HG03460 (cell line): ENCODE results near the gene AFF3.

Experiments
- ATAC-seq: cut with Tn5 transposase; IDR thresholded peaks from one replicate; pipeline ENCODE4 v1.9.1; 2021; ENCODE audit not compliant: unreplicated experiment

The AFF3 gene

DNA sequence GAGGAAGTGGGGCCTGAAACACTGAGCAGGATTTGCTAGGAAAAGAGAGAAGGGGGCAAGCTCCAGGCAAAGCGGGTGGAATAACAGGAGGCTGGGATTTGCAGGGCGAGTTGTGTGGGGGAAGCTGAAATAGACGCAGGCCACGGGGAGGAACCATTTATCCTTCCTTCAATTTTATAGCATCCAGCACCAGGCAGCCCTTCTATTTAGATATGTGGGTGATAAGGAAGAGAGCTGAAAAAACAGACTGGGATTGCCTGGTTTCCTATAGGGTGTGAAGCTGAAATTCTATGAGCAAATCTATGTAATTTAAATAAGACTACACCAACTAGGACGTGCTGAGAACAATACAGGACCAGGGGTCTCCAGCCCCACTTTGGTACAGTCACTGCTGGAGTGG is 520.6 kb downstream of the AFF3 start:
- no peak for ATAC-seq

DNA sequence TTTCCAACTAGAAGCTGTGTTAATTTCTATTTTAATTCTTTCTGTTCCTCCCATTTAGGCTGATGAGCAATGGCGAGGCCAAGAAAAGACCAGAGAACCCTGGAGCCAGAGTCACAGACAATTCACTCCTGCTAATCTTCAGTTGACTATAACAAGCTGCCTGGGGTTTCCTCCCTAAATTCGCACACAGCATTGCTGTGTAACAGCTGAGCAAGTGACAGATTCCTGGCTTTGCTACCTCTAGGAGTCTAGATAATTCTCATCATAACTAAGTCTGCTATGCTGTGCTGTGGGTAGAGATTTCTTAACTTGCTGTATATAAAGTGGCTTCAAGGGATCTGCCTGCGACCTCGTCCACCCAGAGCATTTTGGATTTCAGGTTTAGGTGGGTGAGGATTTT is 521.3 kb downstream of the AFF3 start:
- ATAC-seq, result no peak

- no peak for ATAC-seq
These were observed 523.2 kb downstream of the AFF3 start for GRCh38 chr2:99619151-99619550.

DNA sequence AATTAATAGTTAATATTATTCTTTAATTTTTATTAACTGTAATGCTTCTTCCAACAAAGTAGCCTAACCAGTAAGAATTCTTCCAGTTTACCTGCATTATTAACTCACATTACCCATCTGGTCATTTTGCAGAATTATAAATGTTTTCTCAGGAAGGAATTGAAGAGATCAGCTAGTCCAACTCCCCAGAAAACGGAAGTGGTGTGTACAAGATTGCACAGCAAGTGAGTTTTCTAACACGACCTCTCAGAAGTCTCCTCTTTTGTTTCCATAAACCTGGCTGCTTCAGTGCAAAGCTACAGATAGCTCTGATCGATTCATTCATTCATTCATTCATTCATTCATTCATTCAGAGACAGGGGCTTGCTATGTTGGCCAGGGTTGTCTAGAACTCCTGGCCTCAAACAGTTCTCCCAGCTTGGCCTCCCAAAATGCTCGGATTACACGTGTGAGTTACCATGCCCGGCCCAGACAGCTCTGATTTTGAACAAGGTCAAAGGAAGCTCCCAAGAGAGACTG is 523.8 kb downstream of the AFF3 start:
- ATAC-seq, result no peak

DNA sequence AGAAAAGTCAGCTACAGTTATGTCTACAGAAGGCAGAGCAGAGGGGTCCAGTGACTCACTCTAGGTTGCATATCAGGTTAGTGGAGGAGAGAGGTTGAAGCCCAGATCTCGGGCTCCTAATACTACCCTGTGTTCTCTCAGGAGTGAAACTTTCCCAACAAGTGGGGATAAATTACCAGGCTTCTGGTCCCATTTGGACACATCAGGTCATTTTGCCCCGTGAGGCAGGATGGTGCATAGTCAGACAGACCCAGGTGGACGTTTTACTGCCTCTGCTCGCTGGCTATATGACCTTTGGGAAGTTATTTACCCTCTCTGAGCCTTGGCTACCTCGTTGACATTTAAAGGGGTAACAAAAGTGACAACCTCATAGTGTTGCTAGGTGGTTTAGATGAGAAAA is 524.6 kb downstream of the AFF3 start:
- no peak for ATAC-seq

DNA sequence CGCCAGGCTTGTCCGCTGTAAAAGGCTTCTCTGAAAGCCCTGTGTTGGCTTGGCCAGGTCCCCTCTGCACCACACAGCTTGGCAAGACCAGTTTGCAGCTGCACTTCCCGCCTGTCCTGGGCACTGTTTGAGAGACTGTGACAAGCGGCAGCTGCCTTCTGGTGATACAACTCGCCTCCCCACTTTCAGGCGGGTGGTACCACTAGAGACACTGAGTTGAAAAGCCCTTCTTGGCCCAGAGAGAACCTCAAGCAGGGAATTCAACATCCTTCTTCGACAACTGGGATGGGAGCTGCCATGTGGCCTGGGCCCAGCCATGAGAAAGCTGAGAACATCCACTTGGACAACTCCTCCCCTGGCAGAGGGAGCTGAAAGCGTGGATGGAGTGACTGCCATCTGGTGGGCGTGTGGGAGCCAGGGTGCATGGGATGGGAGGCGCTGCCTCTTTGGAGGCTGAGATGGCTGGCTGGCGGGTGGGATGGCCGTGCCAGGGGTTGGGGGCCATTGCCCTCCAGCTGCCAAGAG is 527.1 kb downstream of the AFF3 start:
- ATAC-seq, result no peak

- ATAC-seq, result no peak
These were observed 528.4 kb downstream of the AFF3 start for GRCh38 chr2:99613980-99614379.

DNA sequence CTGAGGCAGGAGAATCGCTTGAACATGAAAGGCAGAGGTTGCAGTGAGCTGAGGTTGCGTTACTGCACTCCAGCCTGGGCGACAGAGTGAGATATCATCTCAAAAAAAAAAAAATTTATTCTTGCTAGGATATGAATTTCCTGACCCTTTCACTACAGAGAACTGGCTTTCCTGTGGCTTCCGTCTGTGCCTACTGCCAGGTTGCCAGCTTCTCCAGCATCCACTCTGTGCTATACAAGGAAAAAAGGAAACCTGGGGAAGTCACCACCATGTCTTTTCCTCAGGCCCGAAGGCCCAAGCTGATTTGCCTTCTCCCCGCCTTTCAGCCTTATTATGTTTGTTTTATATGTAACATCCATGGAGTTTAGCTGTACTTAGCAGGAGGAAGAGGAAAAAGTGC is 530.6 kb downstream of the AFF3 start:
- no peak for ATAC-seq

- ATAC-seq, result no peak
These were observed 531.4 kb downstream of the AFF3 start for GRCh38 chr2:99611034-99611433.

DNA sequence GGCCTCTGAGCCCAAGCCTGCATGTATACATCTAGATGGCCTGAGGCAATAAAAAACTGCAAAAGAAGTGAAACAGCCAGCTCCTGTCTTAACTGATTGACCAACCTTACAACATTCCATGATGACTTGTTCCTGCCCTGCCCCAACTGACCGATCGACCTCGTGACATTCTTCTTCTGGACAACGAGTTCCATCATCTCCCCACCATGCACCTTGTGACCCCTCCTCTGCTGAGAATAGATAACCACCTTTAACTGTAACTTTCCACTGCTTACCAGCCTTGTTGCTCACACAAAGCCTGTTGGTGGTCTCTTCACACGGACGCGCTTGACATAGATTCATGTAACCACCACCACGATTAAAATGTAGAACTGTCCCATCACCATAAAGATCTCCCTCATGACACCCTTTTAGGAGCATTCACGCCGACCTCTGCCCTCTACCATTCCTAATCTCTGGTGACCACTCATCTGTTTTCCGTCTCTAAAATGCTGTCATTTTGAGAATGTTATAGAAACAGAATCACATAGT is 532.5 kb downstream of the AFF3 start:
- ATAC-seq, result no peak

- no peak for ATAC-seq
These were observed 533.5 kb downstream of the AFF3 start for GRCh38 chr2:99608861-99609260.

DNA sequence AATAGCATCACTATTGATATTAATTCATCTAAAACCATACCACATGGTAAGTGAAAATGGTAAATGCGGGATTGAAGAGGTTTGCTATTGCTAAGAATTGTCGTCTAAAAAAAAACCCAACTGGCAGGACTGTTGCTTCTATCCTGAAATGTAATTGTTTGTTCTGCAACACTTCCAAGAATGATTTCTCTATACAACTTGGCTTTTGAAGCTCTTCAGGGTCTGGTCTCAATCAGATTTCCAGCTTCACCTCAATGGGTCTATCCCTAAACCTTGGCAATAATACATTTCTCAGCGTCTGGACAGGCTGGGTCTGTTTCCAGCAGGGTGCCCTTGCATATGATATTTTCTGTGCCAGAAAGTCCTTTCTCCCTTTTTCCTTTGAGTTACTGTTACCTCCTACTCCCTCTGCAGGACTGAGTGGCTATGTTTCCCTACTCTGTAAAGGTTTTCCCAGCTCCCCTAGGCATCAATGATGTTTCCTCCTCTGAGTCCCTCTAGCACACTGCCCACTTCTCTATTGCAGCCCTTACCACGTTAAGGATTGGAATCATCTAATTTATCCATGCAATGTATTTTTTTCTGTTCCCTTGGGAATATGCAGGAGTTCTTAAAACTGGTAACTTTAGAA is 534.4 kb downstream of the AFF3 start:
- no peak for ATAC-seq

GRCh38 chr2:99607454-99607853 is 534.9 kb downstream of the AFF3 start:
- ATAC-seq, result no peak

DNA sequence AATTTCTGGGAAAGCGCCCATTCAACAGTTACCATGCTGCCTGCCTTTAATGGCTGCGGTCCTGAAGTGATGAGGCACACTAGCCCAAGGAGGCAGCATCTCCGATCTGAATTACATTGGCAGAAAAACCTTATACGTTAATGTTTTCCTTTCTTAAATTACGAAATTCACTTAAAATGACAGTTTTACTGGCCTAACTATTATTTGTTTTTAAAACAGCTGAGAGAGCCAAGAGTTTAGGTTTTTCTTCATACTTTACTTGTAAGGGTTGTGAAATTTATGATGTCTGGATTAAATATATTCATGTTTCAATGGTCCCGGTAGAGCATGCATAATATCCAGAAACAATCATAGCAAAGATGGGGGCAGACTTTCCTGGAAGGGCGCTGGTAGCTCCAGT is 537.4 kb downstream of the AFF3 start:
- ATAC-seq, result no peak

DNA sequence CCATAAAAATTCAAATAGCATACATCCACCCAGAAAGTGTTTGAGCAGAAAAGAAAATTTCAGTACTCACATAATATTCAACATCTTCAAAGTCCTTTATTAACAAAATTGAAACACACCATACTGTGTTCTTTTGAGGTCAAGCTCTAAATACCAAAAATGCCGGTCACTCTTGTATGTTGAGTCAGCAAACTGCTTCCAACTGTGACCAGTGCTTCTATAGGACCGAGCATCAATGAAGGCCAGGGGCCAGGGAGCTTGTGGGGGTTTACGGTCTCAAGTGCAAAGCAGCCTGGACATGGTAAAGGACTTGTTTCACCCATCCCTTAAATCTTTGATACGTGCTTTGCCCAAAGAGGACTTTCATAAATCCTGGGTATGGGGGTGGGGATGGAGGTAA is 539.9 kb downstream of the AFF3 start:
- ATAC-seq, result no peak

- no peak for ATAC-seq
These were observed 541.3 kb downstream of the AFF3 start for GRCh38 chr2:99600981-99601651.

- ATAC-seq, result no peak
These were observed 543.9 kb downstream of the AFF3 start for GRCh38 chr2:99598441-99598840.

DNA sequence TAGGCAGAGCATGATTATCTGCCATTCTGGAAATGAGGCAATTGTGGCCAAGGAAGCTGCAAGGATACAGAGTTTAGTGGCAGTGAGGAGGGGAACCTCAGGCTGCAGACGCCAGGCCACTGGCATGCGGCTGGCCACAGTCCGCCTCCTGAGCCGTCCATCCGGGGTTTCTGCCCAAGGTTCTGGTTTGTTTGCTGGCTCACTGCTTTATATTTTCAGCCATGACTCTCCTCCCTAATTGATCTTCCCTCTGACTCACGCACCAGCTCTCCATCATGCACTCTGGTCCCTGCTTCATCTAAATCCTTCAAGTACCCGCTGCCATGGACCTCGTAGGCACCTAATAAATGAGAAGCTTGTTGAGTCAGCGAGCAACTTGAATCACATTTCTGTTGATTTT is 544.8 kb downstream of the AFF3 start:
- no peak for ATAC-seq

GRCh38 chr2:99595373-99595772 is 547.0 kb downstream of the AFF3 start:
- ATAC-seq, result no peak

DNA sequence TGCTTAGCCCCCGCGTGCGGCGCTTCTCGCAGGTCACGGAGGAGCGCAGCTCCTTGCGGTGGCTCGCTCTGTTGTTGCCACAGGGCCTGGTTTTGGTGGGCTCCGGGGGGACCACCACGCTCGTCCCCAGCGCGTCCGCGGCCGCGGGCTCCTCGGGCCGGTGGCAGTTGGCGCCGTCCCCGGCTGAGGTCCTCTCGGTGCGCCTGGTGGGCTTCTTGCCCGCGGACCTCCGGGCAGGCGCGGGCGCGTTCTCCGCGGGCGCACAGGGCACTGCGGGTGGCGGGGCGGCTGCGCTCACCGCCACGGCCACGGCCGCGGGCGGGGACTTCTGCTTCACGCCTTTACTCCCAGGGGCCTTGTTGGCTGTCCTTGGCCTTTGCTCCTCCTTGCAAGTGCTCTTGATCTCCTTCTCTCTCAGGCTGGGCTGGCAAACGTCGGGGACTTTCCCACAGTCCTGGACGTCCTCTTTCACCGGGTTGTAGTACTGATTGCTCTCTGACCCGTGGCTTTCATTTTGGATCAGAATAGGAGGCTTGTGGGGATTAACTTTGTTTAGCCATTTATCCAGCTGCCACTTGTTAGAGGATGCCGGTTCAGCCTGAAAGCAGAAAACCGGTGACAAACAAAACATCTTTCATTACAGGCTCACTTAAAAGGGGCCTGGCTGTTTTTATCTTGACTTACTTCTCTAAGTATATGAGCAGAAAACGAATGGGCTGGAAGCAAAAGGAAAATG is 548.5 kb downstream of the AFF3 start:
- no peak for ATAC-seq

- ATAC-seq, result no peak
These were observed 565.6 kb downstream of the AFF3 start for GRCh38 chr2:99576775-99577174.
